Choroid plexus epithelial cell (primary cell): ENCODE data around the gene BPI.

Experiments used
- DNase-seq: peaks from one replicate; pipeline ENCODE4 v3.0.0-alpha.2; 2010; ENCODE audit warnings: low read depth
- H3K4me3 ChIP-seq: 2 replicates; pipeline ENCODE4 v1.5.1; 2011; ENCODE audit warnings: low read depth, mild to moderate bottlenecking, control low read depth, low read length, moderate library complexity
- CTCF ChIP-seq: conservative IDR thresholded peaks from 2 replicates; pipeline ENCODE4 v1.5.1; 2011; ENCODE audit warnings: low read depth, mild to moderate bottlenecking, control low read depth, inconsistent platforms, low read length, moderate library complexity

Gene BPI

GRCh38 chr20:38301309-38301708 is 2.6 kb upstream of the BPI start:
- no peak for TF ChIP-seq CTCF
- H3K4me3 ChIP-seq = no peak overlapping the region
- DNase-seq = no peak

GRCh38 chr20:38302786-38303185 is 1.2 kb upstream of the BPI start:
- DNase-seq = peak; percentile 54
- no peak for TF ChIP-seq CTCF
- no peak overlapping the region for H3K4me3 ChIP-seq

GRCh38 chr20:38304845-38305447 is 990 bp downstream of the BPI start:
- peak; percentile 71 for DNase-seq
- no peak overlapping the region for H3K4me3 ChIP-seq
- TF ChIP-seq CTCF = peak; percentile 81

- no peak for DNase-seq
Measured at GRCh38 chr20:38305541-38305940, 1.6 kb downstream of the BPI start.

GRCh38 chr20:38306379-38306778 is 2.4 kb downstream of the BPI start:
- no peak for TF ChIP-seq CTCF
- no peak overlapping the region for H3K4me3 ChIP-seq
- DNase-seq = no peak

More at GRCh38 chr20:38305541-38305940, 1.6 kb downstream of the BPI start:
- TF ChIP-seq CTCF = no peak
- no peak overlapping the region for H3K4me3 ChIP-seq

DNA sequence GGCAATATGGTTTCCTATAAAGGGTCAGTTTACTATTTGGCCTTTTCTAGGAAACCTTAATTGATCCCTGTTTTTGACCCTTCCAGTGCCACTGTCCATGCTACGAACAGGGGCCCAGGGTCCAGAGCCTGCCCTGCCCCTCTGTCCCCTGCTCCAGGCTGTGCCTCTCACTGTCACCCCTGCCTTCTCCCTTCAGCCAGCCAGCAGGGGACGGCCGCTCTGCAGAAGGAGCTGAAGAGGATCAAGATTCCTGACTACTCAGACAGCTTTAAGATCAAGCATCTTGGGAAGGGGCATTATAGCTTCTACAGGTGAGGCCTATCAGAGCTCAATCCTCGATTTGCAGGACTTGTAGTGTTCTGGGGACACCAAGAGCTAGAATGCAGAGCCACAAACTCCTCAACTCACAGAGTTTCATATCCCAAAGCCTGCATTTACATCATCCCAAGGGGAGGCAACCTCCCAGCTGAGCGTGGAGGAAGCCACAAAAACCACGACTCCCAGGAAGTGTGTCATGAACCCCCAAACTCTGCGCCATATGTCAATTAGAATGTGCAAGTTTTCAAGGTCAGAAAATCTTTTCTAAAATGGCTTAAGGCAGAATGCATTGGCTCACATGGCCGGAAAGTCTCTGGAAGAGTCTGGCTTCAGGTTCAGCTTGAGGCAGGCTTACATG is 3.6 kb downstream of the BPI start:
- H3K4me3 ChIP-seq = no peak overlapping the region
- TF ChIP-seq CTCF = peak; percentile 1
- DNase-seq = peak; percentile 81

DNA sequence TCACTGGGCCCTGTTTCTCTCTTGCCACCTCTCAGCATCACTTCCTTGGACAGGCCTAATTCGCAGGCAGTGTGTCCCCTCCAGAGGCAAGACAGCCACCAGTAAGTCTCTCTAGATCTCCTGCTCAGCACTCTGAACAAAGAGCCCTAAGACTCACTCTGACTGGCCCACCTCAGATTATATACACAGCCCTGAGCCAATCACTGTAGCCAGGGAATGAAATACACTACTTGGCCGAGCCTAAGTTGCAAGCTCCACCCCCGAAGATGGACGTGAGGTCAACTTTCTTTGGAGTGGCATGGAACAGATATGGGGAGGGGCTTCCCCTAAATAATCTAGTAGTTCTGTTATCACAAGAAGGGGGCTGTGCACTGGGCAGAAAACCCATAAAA is 4.1 kb downstream of the BPI start:
- no peak overlapping the region for H3K4me3 ChIP-seq
- DNase-seq = peak; percentile 51
- TF ChIP-seq CTCF = no peak
